ENCODE data around the gene DACH1. TPM values are rescaled to one million over a fixed set of nuclear protein-coding genes. Genes with fewer than 3 reads are reported as not detected.
"Not testable (repeated sequence)": the region's sequence is repeated elsewhere in the genome, so short reads cannot be mapped to it uniquely, and the experiment has no call there.

The DACH1 gene
- 4.3 TPM for total RNA-seq
- 10 to 100 TPM in 5 of 8 donors, 1 to 10 TPM in 3; 8.2 to 11.7 (median 10.6) TPM for polyA plus RNA-seq (ENCODE audit: insufficient read depth in 1 of 8, insufficient read length in 8 of 8, low replicate concordance in 1 of 8)
- long read RNA-seq, donor 1 = 0 reads
- long read RNA-seq, donor 2 = 0 reads
- long read RNA-seq, donor 3, full-length matches to known transcripts = 7 of 7 reads
- long read RNA-seq, donor 3, partial matches to known transcripts = 0 of 7 reads
- long read RNA-seq, donor 3, other reads (novel, unspliced or antisense) = 0 of 7 reads
- long read RNA-seq, donor 4, full-length matches to known transcripts = 3 of 3 reads
- long read RNA-seq, donor 4, partial matches to known transcripts = 0 of 3 reads
- long read RNA-seq, donor 4, other reads (novel, unspliced or antisense) = 0 of 3 reads
- long read RNA-seq, donor 5, full-length matches to known transcripts = 2 of 9 reads
- long read RNA-seq, donor 5, partial matches to known transcripts = 7 of 9 reads
- long read RNA-seq, donor 5, other reads (novel, unspliced or antisense) = 0 of 9 reads
- long read RNA-seq, donor 6, full-length matches to known transcripts = 2 of 10 reads
- long read RNA-seq, donor 6, partial matches to known transcripts = 8 of 10 reads
- long read RNA-seq, donor 6, other reads (novel, unspliced or antisense) = 0 of 10 reads
- long read RNA-seq, donor 7, full-length matches to known transcripts = 1 of 1 reads
- long read RNA-seq, donor 7, partial matches to known transcripts = 0 of 1 reads
- long read RNA-seq, donor 7, other reads (novel, unspliced or antisense) = 0 of 1 reads
- long read RNA-seq, donor 8, full-length matches to known transcripts = 3 of 3 reads
- long read RNA-seq, donor 8, partial matches to known transcripts = 0 of 3 reads
- long read RNA-seq, donor 8, other reads (novel, unspliced or antisense) = 0 of 3 reads
- long read RNA-seq, donor 9, full-length matches to known transcripts = 2 of 2 reads
- long read RNA-seq, donor 9, partial matches to known transcripts = 0 of 2 reads
- long read RNA-seq, donor 9, other reads (novel, unspliced or antisense) = 0 of 2 reads
- long read RNA-seq, donor 10, full-length matches to known transcripts = 2 of 2 reads
- long read RNA-seq, donor 10, partial matches to known transcripts = 0 of 2 reads
- long read RNA-seq, donor 10, other reads (novel, unspliced or antisense) = 0 of 2 reads
- long read RNA-seq, donor 11, full-length matches to known transcripts = 2 of 2 reads
- long read RNA-seq, donor 11, partial matches to known transcripts = 0 of 2 reads
- long read RNA-seq, donor 11, other reads (novel, unspliced or antisense) = 0 of 2 reads

DNA sequence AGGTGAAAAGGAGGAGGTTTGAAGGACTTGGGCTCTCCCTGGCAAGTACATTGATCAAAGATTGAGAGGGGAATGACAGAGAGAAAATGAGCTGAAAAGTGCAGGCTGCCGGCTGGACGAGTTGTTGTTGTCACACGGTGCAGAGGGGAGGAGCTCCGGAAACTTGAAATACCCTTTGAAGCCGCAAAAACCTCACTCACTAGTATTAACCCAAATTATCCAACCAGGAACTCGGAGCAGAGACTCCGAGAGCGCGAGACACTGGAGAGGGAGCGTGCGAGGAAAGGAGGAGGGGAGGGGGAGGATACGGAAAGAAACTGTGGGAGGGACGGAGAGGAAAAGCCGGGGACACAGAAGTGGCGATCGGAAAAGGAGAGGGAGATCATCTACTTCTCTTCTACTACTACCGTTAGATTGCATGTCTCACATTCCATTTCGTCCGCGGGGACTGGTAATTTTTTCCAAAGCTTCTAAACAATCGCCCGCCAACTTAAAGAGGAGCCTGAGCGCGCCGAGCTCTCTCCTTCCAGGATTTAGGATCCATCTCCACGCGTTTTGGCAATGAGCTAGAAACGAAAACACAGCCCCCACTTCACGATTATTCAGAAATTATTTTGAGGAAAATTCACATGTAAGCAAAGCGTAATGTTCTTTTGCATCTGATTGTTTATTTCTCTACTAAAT, at the start of gene DACH1:
TSS of gene DACH1 (minus strand) at position 74 of the 684 bp plus-strand sequence.
- Histone ChIP-seq H3K27ac (ENCODE audit: low read length) (peak within 1 kb of the TSS; percentile 78), H3K27me3 (ENCODE audit: control insufficient read depth, insufficient read depth, low read length) (peaks cover 37% of the 10 kb centered on the region), H3K4me1 (ENCODE audit: control insufficient read depth, insufficient read depth, low read length) (peaks cover 12% of the 10 kb centered on the region), H3K9me3 (replicated peaks; ENCODE audit: control insufficient read depth, low read depth, low read length) (no peaks in the 10 kb centered on the region), H3K36me3 (ENCODE audit: control insufficient read depth, insufficient read depth, low read length) (no peaks in the 10 kb centered on the region), H3K4me3 (ENCODE audit: low read length) (peak within 1 kb of the TSS; percentile 73)
- 2% methylated on average over 9 of the region's 30 CpGs for WGBS (ENCODE audit: insufficient coverage)
- DNase-seq = peak; percentile 90

DNA sequence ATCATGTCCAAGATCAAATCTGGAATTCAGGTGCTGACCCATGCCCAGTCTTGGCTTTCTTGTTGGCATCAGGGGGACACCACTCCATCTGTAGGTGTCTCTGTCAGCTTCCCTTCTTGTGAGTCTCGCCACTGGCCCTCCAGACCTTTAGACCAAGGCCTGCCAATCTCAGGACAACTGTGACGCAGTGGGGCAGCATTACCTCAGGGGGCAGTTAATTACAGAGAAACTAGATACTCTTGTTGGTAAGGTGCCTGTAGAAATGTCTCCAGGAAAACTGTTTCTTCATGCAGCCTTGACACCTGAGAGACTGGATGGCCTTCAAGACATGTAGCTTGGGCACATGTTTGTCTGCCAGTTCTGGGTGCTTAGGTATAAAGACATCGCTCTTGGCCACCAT, 46.7 kb upstream of the DACH1 start:
- Histone ChIP-seq H3K27ac (ENCODE audit: low read length) (no peak overlapping the region), H3K4me1 (ENCODE audit: control insufficient read depth, insufficient read depth, low read length) (no peaks in the 10 kb centered on the region), H3K27me3 (ENCODE audit: control insufficient read depth, insufficient read depth, low read length) (no peaks in the 10 kb centered on the region), H3K4me3 (ENCODE audit: low read length) (no peak overlapping the region), H3K9me3 (replicated peaks; ENCODE audit: control insufficient read depth, low read depth, low read length) (no peaks in the 10 kb centered on the region), H3K36me3 (ENCODE audit: control insufficient read depth, insufficient read depth, low read length) (no peaks in the 10 kb centered on the region)
- DNase-seq = no peak
- WGBS (ENCODE audit: insufficient coverage) = no CpG with 5 or more reads among the region's 3 CpGs

DNA sequence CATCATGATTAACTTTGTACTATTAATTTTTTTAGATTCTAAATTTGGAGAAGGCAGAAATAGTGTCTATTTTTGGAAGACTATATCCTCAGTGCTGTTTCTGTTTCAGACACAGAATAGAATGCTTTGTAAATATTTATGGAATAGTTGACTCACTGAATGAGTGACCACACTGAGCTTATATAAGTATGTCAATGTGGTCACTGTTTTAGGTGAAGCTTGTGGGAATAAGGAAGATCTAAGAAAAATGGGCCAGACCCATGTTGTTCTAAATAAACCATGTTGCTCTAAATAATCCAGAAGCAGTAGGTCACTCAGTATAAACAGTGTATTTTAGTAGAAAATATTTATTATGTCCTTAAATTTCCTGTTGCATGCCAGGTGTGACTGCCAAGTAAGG, 45.5 kb upstream of the DACH1 start:
- H3K36me3 ChIP-seq (ENCODE audit: control insufficient read depth, insufficient read depth, low read length) = no peaks in the 10 kb centered on the region
- no peaks in the 10 kb centered on the region for H3K27me3 ChIP-seq (ENCODE audit: control insufficient read depth, insufficient read depth, low read length)
- DNase-seq = peak; percentile 5
- H3K4me3 ChIP-seq (ENCODE audit: low read length) = no peak overlapping the region
- H3K9me3 ChIP-seq (replicated peaks; ENCODE audit: control insufficient read depth, low read depth, low read length) = no peaks in the 10 kb centered on the region
- no peaks in the 10 kb centered on the region for H3K4me1 ChIP-seq (ENCODE audit: control insufficient read depth, insufficient read depth, low read length)
- no peak overlapping the region for H3K27ac ChIP-seq (ENCODE audit: low read length)

DNA sequence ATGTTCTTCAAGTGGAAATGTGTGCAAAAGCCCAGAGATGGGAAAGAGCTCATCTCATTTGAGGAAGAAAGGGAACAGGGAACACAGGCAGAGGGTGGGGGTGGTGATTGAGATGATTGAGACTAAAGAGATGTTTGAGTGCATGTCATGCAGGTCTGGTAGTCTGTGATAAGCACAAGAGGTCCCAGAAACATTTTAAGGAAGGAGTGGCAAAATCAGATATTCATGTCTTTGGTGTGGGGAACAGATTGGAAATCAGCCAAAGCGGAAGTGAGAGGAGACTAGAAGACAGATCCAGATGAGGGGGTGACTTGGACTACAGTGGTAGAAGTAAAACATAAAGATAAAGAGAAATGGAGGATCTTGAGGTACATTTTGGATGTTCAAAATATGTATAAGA, 39.4 kb upstream of the DACH1 start:
- no peaks in the 10 kb centered on the region for H3K27me3 ChIP-seq (ENCODE audit: control insufficient read depth, insufficient read depth, low read length)
- no peak overlapping the region for H3K4me3 ChIP-seq (ENCODE audit: low read length)
- WGBS (ENCODE audit: insufficient coverage) = 92% methylated on average over 1 of the region's 1 CpG
- H3K9me3 ChIP-seq (replicated peaks; ENCODE audit: control insufficient read depth, low read depth, low read length) = no peaks in the 10 kb centered on the region
- no peak overlapping the region for H3K27ac ChIP-seq (ENCODE audit: low read length)
- no peaks in the 10 kb centered on the region for H3K36me3 ChIP-seq (ENCODE audit: control insufficient read depth, insufficient read depth, low read length)
- no peak for DNase-seq
- no peaks in the 10 kb centered on the region for H3K4me1 ChIP-seq (ENCODE audit: control insufficient read depth, insufficient read depth, low read length)

DNA sequence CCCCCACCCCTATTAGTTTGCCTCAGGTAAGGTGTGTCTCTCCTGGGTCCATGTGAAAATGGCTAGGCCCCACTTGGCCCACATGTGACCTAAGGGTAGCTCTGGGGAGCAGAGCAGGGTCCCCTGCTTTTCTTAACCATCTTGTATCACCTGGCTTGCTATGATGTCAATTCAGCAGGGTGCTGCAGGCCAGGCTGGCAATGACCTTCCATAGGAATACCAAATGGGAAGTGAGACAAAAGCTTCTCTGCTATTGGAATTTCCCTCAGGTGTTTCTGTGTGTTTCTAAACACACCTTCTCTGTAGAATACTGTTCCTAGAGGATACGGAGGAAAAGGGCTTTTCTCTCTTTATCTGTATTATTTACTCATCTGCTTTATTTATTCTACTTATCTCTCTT, 35.7 kb upstream of the DACH1 start:
- no peaks in the 10 kb centered on the region for H3K27me3 ChIP-seq (ENCODE audit: control insufficient read depth, insufficient read depth, low read length)
- H3K36me3 ChIP-seq (ENCODE audit: control insufficient read depth, insufficient read depth, low read length) = no peaks in the 10 kb centered on the region
- H3K9me3 ChIP-seq (replicated peaks; ENCODE audit: control insufficient read depth, low read depth, low read length) = no peaks in the 10 kb centered on the region
- no peaks in the 10 kb centered on the region for H3K4me1 ChIP-seq (ENCODE audit: control insufficient read depth, insufficient read depth, low read length)
- DNase-seq = no peak
- H3K27ac ChIP-seq (ENCODE audit: low read length) = no peak overlapping the region
- H3K4me3 ChIP-seq (ENCODE audit: low read length) = no peak overlapping the region
- WGBS (ENCODE audit: insufficient coverage) = no CpG with 5 or more reads among the region's 1 CpG

DNA sequence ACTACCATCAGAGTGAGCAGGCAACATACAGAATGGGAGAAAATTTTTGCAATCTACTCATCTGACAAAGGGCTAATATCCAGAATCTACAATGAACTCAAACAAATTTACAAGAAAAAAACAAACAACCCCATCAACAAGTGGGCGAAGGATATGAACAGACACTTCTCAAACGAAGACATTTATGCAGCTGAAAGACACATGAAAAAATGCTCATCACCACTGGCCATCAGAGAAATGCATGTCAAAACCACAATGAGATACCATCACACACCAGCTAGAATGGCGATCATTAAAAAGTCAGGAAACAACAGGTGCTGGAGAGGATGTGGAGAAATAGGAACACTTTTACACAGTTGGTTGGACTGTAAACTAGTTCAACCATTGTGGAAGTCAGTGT, 26.5 kb upstream of the DACH1 start:
- not testable (repeated sequence) for H3K36me3 ChIP-seq (ENCODE audit: control insufficient read depth, insufficient read depth, low read length); DNase-seq; H3K27me3 ChIP-seq (ENCODE audit: control insufficient read depth, insufficient read depth, low read length); H3K4me1 ChIP-seq (ENCODE audit: control insufficient read depth, insufficient read depth, low read length); H3K9me3 ChIP-seq (replicated peaks; ENCODE audit: control insufficient read depth, low read depth, low read length); H3K4me3 ChIP-seq (ENCODE audit: low read length); H3K27ac ChIP-seq (ENCODE audit: low read length)
- no CpG with 5 or more reads among the region's 3 CpGs for WGBS (ENCODE audit: insufficient coverage)

DNA sequence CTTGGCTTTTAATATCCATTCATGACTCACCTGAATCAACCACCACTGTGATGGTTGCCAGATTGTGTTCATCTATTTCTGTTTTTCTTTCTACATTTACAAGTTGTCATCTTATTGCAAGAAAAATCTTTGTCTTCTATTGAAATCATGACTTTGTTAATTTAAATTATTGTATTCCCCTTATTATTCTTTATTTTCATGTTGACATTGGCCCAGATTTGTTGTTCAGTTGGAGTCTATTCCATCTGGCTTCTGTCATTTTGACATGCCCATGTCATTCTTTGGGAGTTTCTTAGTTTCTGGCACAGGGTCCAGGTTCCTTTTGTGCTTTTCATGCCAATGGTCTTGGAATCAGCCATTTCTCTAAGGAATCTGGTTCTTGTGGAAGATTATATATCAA, 19.9 kb upstream of the DACH1 start:
- DNase-seq = no peak
- Histone ChIP-seq H3K4me1 (ENCODE audit: control insufficient read depth, insufficient read depth, low read length) (no peaks in the 10 kb centered on the region), H3K27ac (ENCODE audit: low read length) (no peak overlapping the region)

DNA sequence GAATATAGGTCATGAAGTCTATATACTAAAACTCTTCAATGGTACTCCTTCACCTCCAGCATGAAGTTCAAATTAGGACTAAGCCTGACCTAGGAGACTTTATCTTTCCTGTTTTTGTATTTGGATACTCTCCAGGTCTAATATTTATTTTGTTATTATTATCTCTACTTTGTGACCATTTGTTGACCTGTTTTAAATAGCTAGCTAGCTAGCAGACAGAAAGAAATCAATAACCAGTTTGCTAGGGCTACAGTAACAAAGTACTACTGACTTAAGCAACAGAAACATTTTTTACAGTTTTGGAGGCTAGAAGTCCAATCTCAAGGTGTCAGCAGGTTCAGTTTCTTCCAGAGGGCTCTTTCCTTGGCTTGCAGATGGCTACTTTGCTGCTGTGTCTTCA, 15.1 kb upstream of the DACH1 start:
- H3K27ac ChIP-seq (ENCODE audit: low read length) = no peak overlapping the region
- H3K4me3 ChIP-seq (ENCODE audit: low read length) = no peak overlapping the region
- no peaks in the 10 kb centered on the region for H3K27me3 ChIP-seq (ENCODE audit: control insufficient read depth, insufficient read depth, low read length)
- no peaks in the 10 kb centered on the region for H3K4me1 ChIP-seq (ENCODE audit: control insufficient read depth, insufficient read depth, low read length)
- no peak for DNase-seq
- no peaks in the 10 kb centered on the region for H3K9me3 ChIP-seq (replicated peaks; ENCODE audit: control insufficient read depth, low read depth, low read length)
- no peaks in the 10 kb centered on the region for H3K36me3 ChIP-seq (ENCODE audit: control insufficient read depth, insufficient read depth, low read length)

More for the DNA sequence above, 19.9 kb upstream of the DACH1 start:
- H3K9me3 ChIP-seq (replicated peaks; ENCODE audit: control insufficient read depth, low read depth, low read length) = no peaks in the 10 kb centered on the region
- H3K36me3 ChIP-seq (ENCODE audit: control insufficient read depth, insufficient read depth, low read length) = no peaks in the 10 kb centered on the region
- no peaks in the 10 kb centered on the region for H3K27me3 ChIP-seq (ENCODE audit: control insufficient read depth, insufficient read depth, low read length)
- H3K4me3 ChIP-seq (ENCODE audit: low read length) = no peak overlapping the region

DNA sequence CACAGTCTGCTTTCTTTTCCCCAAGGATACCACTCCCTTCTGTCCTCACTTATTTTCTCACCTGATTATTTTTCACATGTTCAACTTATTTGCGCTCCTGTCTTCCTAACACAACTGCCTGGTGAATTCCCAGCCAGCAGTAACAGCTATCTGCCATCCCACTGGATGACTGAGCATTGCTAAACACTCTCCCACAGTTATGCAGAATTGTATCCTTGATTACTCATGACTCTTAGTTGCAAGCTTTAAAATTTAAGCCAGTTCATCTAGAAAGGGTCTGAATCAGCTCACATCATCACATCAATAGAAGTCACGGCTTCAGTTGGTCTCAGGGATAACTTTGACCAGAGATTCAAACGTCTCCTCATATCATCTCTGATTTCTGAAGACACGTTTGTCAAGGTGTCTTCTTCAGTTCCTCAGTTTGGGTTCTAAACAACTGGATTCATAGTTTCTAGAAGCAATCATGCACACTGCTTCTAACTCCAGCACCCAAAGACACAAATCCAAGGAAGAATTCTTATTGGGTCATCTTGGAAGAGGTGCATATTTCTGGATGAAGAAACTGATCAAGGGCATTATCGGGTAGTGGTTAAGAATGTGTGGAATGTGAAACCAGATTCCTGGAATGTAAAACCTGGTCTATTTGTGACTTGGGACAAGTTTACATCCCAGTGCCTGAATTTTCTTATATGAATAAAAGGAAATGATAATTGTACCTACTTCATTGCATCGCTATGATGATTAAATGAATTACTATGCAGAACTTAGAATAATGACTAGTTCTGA, 13.9 kb upstream of the DACH1 start:
- DNase-seq = no peak
- Histone ChIP-seq H3K27me3 (ENCODE audit: control insufficient read depth, insufficient read depth, low read length) (no peaks in the 10 kb centered on the region), H3K36me3 (ENCODE audit: control insufficient read depth, insufficient read depth, low read length) (no peaks in the 10 kb centered on the region), H3K4me3 (ENCODE audit: low read length) (no peak overlapping the region), H3K27ac (ENCODE audit: low read length) (no peak overlapping the region), H3K4me1 (ENCODE audit: control insufficient read depth, insufficient read depth, low read length) (no peaks in the 10 kb centered on the region), H3K9me3 (replicated peaks; ENCODE audit: control insufficient read depth, low read depth, low read length) (no peaks in the 10 kb centered on the region)
- 83% methylated on average over 5 of the region's 6 CpGs for WGBS (ENCODE audit: insufficient coverage)

Data from muscle of leg (tissue), 16 donors.